Iris pigment epithelial cell (primary cell): ENCODE data around the gene DSCAML1.

ENCODE experiments used
- DNase-seq: peaks from one replicate; pipeline ENCODE4 v3.0.0-alpha.2; 2011; ENCODE audit warnings: low read depth

Gene DSCAML1

DNA sequence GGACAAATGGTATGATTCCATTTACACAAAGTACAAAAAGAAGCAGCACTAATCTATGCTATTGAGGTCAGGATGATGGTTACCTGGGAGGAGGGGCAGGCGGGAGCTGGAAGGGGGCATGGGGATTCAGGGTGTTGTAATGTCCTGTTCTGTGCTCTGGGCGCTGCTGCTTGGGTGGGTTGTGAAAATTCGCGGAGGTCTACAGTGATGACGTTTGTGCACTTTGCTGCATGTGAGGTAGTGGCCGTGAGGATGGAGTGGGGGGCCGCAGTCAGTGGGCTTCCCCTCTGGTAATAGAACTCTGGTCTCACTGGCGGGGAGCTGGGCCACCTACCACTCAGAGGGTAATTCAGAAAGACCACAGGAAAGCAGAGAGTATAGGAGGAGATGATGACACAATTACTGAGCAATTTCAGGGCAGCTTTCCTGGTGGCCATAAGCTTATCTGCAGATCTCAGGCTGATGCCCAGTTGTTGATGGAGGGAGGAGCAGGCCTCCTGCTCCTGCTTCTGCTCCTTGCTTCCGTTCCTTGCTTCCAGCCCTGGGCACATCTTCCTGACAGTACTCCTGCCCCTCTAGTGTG, 347.8 kb downstream of the DSCAML1 start:
- DNase-seq: peak; percentile 3

DNA sequence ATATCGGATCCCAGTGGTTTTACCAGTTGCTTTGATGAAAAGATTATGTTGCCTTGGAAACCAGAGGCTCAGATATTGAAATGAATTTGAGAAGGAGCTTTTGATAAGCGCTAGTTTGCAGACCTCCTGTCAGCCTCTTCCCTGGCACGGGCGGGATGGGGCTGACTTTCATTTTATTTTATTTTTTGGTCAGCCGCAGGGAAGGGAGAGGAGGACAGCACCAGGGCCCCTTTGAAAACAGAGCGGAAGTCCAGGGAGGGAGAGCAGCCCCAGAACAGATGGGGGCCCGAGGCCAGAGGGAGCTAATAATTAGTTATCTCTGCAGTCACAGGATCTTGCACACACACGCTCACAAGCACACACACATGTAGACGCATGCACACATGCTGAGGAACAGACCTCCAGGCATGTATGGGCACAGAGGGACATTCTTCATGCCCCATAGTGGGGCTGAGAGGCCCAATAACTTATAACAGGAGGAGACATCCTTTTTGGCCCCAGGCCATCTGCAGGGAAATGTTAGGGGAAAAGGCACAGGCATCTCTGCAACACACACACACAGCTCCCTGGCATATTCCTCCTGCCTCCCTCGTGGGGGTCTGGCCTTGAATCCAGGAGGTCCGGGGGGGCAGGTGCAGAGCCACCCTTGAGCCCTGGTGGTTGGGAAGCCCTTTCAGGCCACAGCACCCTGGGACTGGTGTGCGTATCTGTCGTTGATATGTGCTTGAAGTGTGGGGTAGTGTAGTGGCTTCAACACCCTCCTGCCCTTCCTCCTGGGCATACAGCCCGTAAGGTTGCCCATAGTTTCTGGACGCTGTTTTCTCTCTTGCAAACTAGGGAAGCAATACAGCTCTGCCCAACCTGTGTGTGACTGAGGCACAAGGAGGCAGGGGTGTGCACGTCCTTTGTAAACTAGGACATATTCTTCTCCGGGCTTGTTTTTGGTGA, 352.0 kb downstream of the DSCAML1 start:
- no peak for DNase-seq

DNA sequence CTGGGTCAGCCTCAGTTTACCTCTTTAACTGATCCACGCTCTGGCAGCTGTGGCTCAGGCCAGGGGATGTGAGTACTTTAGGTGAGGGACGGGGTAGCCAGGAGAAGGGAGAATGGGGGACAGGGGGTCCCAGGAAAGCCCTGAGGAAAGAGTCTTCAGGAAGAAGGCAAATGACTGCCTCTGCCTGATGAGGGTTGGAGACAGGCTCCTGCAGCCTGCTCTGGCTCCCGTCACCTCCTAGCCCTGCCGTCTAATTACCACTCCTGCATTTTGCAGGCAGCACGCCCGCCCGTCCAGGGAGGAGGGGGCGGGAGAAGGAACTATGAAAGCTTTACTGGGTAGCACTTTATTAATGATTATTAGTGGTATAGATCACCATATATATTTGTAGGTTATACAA, 352.8 kb downstream of the DSCAML1 start:
- no peak for DNase-seq

GRCh38 chr11:117443266-117444186, 353.5 kb downstream of the DSCAML1 start:
- DNase-seq: peak; percentile 45

DNA sequence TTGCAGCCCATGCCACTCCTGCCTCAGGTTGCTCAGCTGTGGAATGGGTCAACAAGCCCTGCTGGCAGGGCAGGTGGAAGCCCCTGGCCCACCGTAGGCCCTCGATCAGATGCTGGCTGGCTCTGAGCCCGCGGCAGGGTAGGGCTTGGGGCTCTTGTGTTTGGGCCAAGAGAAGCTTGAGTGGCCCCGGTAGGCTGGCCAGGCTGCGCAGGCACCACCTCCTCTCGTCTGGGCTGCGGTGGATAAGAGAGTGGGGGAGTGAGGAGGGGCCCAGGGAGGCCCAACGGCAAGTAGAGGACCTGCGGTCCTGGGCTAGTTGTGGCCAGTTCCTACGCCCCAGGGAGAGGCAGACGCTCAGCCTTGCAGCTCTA, 354.2 kb downstream of the DSCAML1 start:
- DNase-seq: no peak

GRCh38 chr11:117442049-117442868, 354.8 kb downstream of the DSCAML1 start:
- no peak for DNase-seq

GRCh38 chr11:117441146-117441975, 355.7 kb downstream of the DSCAML1 start:
- DNase-seq: no peak

DNA sequence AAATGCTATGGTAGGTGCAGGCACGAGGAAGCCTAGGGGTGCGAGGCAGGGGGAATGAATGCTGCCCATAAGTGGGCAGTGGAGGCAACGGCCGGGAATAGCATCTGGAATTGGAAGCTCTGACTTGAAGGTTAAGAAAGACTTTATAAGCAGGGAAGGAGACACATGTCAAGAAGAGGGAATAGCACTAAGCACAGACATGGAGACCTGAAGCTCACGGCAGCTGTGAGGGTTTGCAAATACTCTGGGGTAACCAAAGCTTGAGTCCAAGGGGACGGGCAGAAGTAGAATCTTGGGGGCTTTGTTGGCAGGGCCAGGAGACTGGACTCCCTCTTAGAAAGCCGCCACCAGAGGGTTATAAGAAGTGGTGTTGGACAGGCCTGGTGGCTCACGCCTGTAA, 356.8 kb downstream of the DSCAML1 start:
- DNase-seq: no peak

- no peak for DNase-seq
Observed at GRCh38 chr11:117439256-117439655, 357.8 kb downstream of the DSCAML1 start.

DNA sequence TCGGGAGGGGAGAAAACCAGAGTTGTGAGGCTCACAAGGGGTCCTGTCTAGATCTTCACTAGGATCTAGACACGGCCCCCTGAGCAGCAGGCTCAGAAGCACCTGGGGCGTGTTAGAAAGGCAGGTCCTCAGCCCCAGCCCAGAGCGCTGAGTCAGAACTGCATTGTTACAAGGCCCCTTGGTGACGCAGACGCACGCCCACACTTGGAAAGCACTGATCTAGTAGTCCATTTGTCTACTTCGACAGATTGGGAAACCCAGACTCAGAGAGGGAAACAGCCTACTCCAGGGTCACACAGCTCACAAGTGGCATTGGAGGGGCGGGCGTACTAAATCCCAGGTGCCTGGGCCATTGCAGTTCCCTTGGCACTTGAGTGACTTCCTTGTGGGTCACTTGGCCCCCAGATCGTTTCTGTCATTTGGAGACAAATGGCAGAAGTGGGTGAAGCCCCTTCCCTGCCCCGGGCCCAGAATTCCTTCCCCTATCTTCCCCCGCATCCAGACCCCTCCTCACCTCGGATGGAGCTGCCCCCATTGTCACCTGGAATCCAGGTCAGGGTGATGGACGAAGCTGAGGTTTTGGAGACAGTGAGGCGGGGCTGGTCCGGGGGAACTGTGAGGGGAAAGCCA, 358.5 kb downstream of the DSCAML1 start:
- no peak for DNase-seq

DNA sequence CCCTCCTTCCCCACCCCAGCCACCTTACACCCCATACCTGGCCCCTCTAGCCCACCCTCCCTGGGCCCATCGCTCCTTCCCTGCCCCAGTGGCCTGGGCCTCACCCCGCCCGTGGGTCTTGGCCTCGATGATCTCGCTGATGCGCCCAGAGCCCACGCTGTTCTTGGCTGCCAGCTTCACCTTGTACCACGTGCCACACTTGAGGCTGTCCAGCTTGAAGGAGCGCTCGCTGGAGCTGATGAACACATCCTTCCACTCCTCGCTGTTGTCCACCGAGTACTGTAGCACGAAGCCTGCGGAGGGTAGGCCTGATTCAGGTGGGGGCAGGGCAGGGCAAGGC, 359.3 kb downstream of the DSCAML1 start:
- DNase-seq: no peak

- DNase-seq: no peak
Observed at GRCh38 chr11:117437041-117437790, 359.8 kb downstream of the DSCAML1 start.

- no peak for DNase-seq
Observed at GRCh38 chr11:117435326-117435725, 361.7 kb downstream of the DSCAML1 start.

DNA sequence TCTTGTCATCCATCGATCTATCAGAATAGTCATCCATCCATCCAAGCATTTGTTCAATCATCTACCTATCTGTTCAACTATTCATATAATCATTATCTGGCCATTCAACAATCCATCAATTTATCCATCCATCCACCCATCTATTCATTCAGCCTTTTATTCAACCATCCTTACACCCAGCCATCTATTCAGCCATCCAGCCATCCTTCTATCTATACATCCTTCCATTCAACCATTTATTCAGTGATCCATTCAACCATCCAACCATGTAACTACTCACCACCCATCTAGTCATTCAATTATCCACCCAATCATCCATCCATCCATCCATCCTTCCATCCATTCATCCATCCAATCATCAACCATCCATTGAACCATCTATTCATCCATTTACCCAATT, 362.5 kb downstream of the DSCAML1 start:
- DNase-seq: no peak

DNA sequence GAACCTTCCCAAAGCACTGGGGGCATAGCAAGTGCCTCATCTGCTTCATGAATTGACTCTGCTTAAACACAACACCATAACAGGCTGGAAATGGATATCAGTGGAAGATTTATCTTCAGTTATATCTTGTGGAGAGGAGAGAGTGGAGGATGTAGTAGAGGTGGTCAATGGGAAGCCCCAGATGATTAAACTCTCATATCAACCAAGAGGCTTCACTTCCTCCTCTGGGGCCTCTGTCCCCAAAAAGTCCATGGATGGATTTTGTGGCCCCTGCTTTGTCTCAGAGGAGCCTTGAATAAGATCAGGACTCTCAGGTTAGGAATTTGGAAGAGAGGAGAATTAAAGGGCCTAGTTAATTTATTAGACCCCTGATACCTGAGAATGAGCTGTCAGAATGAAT, 363.3 kb downstream of the DSCAML1 start:
- no peak for DNase-seq

- DNase-seq: no peak
Observed at GRCh38 chr11:117431436-117431835, 365.6 kb downstream of the DSCAML1 start.

DNA sequence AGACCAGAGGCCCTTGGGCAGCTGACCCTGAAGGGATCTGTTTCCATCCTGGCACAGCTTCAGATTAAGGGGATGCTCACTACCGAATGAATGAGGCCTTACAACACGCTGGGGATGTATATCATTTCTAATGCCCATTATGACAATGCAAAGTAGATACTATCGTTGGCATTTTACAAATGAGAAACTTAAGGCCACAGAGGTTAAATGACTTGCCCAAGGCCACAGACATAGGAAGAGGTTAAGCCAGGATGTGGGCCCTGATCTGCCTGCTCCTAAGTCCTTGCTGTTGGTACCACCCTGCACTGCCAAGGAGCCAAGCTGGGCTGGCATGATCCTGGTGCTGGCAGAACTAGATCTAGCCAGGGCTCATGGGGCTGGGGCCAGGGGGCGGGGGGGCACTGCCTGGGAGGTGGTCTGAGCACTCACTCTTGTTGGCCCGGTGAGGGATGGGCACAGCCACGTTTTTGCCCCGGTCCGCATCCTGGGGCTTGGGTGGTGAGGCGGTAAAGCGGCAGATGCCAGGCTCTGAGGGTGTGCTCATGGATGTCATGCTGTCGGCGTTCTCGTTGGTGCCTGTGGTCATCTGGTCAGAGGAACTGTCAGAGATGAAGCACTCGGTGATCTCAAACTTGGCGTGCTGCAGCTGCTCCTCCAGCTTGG, 366.6 kb downstream of the DSCAML1 start:
- no peak for DNase-seq

GRCh38 chr11:117428856-117429229, 368.2 kb downstream of the DSCAML1 start:
- DNase-seq: no peak

DNA sequence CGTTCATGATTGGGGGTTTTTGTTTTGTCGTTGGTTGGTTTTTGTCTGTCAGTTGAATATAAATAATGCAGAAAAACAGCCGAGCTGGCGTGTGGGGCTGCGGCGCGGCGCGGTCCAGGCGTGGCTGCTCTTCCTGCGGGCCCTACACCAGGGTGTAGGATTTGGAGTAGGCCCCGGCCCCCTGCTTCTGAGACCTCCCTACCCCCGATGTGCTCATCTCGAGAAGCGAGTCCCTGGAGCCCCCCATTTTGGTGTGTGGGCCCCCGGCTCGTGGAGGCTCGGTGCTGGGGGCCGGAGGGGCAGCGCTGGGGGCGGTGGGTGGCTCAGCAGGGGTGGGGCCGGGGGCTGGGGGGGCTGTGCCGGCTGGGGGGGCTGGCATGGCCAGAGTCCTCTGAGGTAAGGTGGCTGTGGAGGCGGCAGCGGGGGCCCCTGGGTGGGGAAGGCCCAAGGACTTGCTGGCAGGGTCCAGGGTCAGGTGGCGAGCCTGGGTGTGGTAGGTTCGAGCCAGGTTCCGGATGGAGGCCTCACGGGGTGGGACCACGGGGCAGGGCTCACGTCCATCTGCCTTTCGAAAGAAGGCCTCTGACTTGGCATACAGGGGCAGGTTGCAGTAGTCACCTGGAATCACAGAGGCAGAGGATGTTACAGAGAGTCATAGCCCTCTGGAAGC, 368.7 kb downstream of the DSCAML1 start:
- DNase-seq: no peak
